GM21619 (cell line): ENCODE measurements around the gene BABAM2.
"Not testable (repeated sequence)": the region's sequence is repeated elsewhere in the genome, so short reads cannot be mapped to it uniquely, and the experiment has no call there.

Experiments
- ATAC-seq: cut with Tn5 transposase; IDR thresholded peaks from one replicate; pipeline ENCODE4 v1.9.1; 2021; ENCODE audit not compliant: unreplicated experiment

The BABAM2 gene

GRCh38 chr2:28321426-28321825 lies 430.9 kb downstream of the BABAM2 start:
- no peak for ATAC-seq

- no peak for ATAC-seq
Observed at GRCh38 chr2:28322051-28322450, 431.5 kb downstream of the BABAM2 start.

- ATAC-seq, result no peak
Observed at GRCh38 chr2:28322456-28322855, 431.9 kb downstream of the BABAM2 start.

- ATAC-seq, result no peak
Observed at GRCh38 chr2:28322981-28323396, 432.5 kb downstream of the BABAM2 start.

GRCh38 chr2:28325173-28325566 lies 434.6 kb downstream of the BABAM2 start:
- no peak for ATAC-seq

- ATAC-seq, result peak; percentile 76
Observed at GRCh38 chr2:28325567-28326468, 435.3 kb downstream of the BABAM2 start.

- no peak for ATAC-seq
Observed at GRCh38 chr2:28326469-28326805, 435.9 kb downstream of the BABAM2 start.

GRCh38 chr2:28326881-28327505 lies 436.5 kb downstream of the BABAM2 start:
- ATAC-seq, result no peak

GRCh38 chr2:28327581-28327955 lies 437.0 kb downstream of the BABAM2 start:
- ATAC-seq, result no peak

GRCh38 chr2:28327956-28328922 lies 437.7 kb downstream of the BABAM2 start:
- ATAC-seq, result no peak

GRCh38 chr2:28329184-28329583 lies 438.7 kb downstream of the BABAM2 start:
- no peak for ATAC-seq

- ATAC-seq, result not testable (repeated sequence)
Observed at GRCh38 chr2:28330722-28331121, 440.2 kb downstream of the BABAM2 start.

GRCh38 chr2:28331797-28332196 lies 441.3 kb downstream of the BABAM2 start:
- ATAC-seq, result not testable (repeated sequence)

GRCh38 chr2:28332696-28333095 lies 442.2 kb downstream of the BABAM2 start:
- ATAC-seq, result no peak

GRCh38 chr2:28333606-28334526 lies 443.3 kb downstream of the BABAM2 start:
- ATAC-seq, result no peak

- ATAC-seq, result no peak
Observed at GRCh38 chr2:28334527-28334894, 444.0 kb downstream of the BABAM2 start.

- ATAC-seq, result not testable (repeated sequence)
Observed at GRCh38 chr2:28335265-28335664, 444.7 kb downstream of the BABAM2 start.

GRCh38 chr2:28335666-28336065 lies 445.1 kb downstream of the BABAM2 start:
- no peak for ATAC-seq

GRCh38 chr2:28336264-28336980 lies 445.9 kb downstream of the BABAM2 start:
- no peak for ATAC-seq
